GM19372 (cell line): Measurements from ENCODE around the gene LRP5.

ENCODE experiments used
- ATAC-seq: cut with Tn5 transposase; IDR thresholded peaks from one replicate; pipeline ENCODE4 v1.9.1; 2021; ENCODE audit warnings: mild to moderate bottlenecking, low read depth, moderate library complexity; ENCODE audit not compliant: unreplicated experiment

The LRP5 gene

DNA sequence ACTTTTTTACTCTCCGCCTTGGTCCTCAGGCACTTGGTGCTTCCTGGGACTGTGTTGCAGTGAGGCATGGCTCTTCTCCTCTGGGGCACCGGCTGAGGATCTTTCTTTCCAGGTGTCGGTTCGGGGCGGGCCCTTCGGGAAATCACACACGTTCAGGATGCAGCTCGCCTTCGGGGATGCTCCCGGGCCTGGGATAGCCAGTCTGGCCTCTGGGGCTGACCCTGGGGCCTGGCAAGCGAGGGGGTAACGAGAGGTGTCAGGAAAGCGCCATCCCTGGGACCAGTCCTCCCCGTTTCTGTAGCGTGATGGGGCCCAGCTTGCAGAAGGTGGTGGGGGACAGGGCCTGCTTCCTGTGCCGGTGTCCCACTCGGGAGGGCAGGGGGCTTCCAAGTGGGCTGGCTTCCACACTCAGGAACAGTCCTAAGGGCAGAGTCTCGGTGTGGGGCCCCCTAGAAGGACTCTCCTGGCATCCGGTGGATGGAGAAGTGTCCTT is 53.6 kb downstream of the LRP5 start:
- ATAC-seq, result no peak

DNA sequence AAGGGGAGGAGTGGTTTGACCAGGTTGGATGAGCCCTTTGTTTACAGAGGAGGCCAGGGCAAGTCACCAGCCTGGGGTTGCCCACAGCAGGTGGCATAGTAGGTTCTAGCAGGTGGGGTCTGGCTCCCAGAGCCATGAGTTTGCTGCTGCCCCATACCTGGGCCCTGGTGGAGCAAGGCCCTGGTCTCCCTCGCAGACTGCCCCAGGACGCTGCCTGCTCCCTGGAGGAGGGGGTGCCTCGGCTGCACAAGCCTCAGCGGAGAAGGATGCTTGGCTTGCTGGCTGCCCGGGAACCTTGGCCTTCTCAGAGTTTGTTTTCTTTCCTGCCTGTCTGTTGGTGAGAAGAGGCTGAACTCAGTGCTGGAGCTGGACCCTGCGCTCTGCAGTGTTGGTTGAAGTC is 54.9 kb downstream of the LRP5 start:
- ATAC-seq, result no peak

DNA sequence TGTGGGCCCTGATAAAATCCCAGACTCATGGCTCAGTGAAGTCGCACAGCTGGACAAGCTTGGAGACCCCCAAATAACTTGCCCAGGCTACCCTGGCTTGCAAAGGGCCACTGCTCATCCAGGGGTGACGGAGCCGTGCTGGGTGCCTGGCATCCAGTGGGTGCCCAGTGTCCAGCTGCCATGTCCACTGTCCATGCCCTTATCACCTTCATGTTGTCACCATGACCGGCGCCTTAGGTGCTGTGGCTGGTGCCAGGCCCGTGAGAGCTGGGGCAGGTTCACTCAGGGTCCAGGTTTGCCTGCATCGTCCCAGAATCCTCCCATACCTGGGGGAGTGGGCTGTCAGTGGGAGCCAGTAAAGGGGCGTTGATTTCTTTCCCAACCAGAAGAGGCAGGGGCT is 57.4 kb downstream of the LRP5 start:
- no peak for ATAC-seq

DNA sequence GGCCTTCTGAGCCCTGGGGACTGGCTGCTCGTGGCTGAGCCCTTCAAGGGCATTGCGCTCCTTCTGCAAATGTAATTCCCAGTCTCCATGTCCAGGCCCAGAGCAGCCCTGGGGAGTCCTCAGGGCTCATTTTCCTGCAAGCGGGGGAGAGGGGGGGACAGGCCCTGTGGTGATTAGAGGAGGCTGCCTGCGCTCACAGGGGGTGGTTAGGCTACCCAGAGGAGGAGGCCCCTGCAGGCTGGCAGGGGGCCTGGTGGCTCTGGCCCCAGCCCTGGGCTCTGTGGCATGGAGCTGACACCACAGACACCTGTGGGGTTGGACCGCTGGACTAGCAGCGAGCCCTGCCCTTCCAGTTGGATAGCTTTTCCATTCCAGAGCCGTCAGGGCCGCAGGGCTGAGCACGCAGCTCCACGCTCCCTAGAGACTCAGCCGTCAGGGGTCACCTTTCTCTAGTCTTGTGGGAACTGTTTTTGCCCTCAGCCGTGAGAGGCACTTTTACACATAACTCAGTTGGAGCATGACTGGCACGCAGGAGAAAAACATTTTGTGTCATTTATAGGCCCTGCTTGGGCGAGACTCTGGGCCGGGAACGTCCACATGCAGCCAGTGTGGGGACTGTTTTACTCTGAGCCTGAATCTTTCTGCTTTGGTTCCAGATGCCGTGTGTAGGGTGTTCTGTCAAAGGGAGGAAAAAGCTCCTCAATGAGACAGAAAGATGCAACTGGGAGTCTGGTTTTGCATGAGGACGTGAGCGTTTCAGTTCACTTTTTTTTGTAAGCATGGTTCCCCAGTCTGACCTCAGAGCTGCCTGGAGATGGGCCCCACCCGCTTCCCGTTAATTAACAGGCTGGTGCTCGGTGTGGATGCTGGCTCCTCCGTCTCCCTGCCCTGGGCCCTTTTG is 58.1 kb downstream of the LRP5 start:
- peak; percentile 80 for ATAC-seq

DNA sequence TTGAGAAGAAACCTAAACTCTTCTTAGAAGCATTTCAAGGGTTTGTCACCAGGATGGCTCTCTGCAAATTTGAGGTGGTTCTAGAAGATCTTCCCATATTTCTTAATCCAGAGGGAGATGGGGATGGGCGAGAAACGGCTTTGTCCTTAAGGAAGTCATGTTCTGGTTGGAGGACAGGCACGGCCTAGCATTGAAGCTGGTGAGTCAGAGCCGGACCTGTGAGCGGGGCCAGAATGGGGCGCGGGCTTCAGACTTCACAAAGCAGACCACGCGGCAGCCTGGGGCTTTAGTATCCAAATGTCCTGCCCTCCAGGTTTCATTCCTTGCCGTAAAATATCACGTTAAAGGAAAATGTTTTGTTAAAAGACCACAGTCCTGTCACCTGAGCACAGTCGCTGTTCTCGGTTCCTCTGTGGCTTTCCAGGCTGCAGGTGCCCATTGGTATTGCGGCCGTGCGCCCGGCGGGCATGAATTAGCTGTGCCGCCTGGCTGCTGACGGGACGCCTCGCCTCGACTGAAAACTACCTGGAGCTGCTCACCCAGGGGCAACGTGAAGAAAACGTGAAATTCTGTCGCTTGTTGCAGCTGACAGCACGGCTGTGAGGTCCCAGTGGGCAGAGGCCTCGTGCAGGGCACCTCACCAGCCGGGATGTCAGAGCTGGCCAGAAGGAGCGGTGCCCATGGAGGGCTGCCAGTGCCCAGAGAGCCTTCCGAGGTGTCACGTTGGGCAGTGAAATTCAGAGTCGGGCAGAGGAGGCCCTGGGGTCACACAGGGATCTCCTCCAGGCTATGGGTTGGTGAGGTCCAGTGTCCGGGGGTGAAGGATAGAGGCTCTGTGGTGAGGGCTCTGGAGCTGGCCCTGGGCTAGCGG is 59.0 kb downstream of the LRP5 start:
- no peak for ATAC-seq

DNA sequence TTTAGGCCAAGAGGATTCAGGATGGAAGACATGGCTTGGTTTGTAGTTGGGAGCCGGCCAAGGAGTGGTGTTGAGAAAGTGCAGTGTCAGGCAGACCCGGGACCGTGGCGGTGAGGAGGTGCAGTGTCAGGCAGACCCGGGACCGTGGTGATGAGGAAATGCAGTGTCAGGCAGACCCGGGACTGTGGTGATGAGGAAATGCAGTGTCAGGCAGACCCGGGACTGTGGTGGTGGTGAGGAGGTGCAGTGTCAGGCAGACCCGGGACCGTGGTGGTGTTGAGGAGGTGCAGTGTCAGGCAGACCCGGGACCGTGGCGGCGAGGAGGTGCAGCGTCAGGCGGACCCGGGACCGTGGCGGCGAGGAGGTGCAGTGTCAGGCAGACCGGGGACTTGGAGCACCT is 59.7 kb downstream of the LRP5 start:
- ATAC-seq, result no peak

DNA sequence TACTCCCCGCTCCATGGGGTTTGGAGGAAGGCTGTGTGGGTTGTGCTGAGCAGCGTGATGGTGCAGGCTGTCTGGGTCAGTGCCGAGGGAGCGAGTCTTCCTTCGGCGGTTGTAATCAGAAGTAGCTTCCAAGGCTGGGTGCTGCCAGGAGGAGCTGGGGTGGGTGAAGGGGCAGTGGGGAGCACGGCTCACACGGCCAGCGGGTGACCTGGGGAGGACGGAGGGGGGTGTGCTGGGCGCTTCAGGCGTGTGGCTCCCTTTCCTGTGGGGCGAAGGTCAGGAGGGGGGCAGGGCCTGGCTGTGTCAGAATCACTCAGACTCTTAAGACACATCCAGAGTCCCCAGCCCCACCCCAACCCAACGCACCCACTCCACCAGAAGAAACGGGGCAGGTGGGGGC is 60.2 kb downstream of the LRP5 start:
- ATAC-seq, result no peak

GRCh38 chr11:68373189-68373814 is 60.9 kb downstream of the LRP5 start:
- ATAC-seq, result no peak

GRCh38 chr11:68373815-68374501 is 61.6 kb downstream of the LRP5 start:
- no peak for ATAC-seq

- ATAC-seq, result no peak
Observed at GRCh38 chr11:68374531-68374930, 62.1 kb downstream of the LRP5 start.

GRCh38 chr11:68375337-68375736 is 62.9 kb downstream of the LRP5 start:
- no peak for ATAC-seq

DNA sequence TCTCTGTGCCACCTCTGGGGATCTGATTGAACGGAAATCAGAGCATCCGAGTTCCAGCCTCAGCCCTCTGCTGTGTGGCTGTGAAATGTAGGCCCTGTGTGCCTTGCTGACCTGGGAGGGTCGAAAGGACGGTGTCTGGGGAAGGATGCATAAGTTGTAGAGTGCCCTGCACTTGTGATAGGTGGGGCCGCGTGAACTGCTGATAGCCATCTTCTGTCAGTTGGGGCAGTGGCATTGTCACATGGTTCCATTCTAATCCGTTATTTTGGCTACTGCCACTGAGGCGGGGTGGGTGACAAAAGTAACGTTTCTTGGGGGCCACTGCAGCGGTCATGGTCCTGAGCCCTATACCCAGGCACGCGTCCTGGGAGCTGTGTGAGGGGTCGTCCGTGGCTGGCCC is 63.4 kb downstream of the LRP5 start:
- ATAC-seq, result no peak

GRCh38 chr11:68377389-68377795 is 65.0 kb downstream of the LRP5 start:
- ATAC-seq, result no peak

GRCh38 chr11:68379206-68379605 is 66.8 kb downstream of the LRP5 start:
- no peak for ATAC-seq

GRCh38 chr11:68380786-68381622 is 68.6 kb downstream of the LRP5 start:
- ATAC-seq, result no peak

- no peak for ATAC-seq
Observed at GRCh38 chr11:68381716-68382115, 69.3 kb downstream of the LRP5 start.

DNA sequence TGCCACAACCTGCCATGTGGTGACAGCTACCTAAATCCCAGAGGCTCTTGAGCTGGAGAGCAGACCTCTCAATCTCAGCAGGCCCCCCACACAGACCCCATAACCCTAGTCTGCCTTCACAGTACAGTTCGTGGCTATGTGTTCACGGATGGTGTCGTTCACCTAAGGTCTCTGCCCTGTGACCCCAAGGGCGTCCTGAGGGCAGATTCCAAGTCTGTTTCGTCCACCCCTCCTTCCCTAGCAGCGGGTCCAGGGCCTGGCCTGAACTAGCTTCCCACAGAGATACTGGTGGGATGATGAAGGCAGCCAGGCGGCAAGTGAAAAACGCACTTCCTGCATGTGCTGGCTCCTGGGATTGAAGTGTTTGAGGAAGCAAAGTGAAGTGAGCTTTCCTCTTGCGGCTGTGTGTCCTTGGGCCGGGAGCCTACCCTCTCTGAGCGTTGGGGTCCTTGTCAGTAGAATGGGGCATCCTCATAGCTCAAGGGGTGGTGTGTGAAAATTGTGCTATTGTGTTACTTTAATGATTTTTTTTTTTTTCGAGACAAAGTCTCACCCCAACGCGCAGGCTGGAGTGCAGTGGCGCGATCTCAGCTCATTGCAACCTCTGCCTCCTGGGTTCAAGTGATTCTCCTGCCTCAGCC is 70.1 kb downstream of the LRP5 start:
- no peak for ATAC-seq

- ATAC-seq, result no peak
Observed at GRCh38 chr11:68383976-68384501, 71.6 kb downstream of the LRP5 start.
